ENCODE data around the gene CYP2E1.
"Not testable (repeated sequence)": the region's sequence is repeated elsewhere in the genome, so short reads cannot be mapped to it uniquely, and the experiment has no call there.

CYP2E1 gene

DNA sequence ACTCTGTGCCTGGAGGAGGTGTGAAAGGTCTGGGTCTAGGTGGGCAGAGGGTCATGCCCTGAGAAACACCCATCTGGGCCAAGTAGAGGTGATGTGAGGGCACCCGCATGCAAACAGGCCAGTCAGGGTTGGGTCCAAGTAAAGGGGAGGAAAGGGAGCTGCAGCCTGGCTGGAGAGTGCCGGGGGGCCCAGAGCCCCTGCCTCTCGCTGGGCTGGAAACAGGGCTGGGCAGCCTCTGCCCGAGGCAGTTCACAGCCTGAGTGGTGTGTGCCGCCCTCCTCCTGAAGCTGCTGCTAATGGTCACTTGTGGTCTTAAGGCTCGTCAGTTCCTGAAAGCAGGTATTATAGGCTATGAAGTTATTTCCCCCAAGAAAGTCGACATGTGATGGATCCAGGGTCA, 7.3 kb downstream of the CYP2E1 start:
- no peak for TF ChIP-seq JUND (IDR thresholded peaks at IDR 0.05; ENCODE audit: low read depth)
- DNase-seq (ENCODE audit: low read depth in 1 of 2, low spot score in 1 of 2), result no peak
- in situ Hi-C loops (cut with HindIII; ENCODE audit: low pct_unique_long_range_greater_than_20kb, low sequenced_read_pairs), result no loop called here

DNA sequence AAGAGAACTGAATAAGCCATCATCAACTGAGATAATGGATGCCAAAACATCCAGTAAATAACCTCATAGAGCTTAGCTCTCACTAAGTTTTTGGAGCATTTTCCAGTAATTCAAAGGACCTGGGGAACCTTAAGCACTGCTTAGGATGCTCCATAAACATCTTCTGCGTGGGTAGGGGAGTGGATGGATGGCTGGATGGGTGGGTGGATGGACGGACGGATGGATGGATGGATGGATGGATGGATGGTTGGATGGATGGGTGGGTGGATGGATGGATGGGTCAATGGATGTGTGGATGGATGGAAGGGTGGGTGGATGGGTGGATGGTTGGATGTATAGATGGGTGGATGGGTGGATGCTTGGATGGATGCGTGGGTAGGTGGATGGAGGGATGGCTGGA, 9.0 kb downstream of the CYP2E1 start:
- DNase-seq (ENCODE audit: low read depth in 1 of 2, low spot score in 1 of 2), result no peak
- no peak for TF ChIP-seq JUND (IDR thresholded peaks at IDR 0.05; ENCODE audit: low read depth)
- in situ Hi-C loops (cut with HindIII; ENCODE audit: low pct_unique_long_range_greater_than_20kb, low sequenced_read_pairs), result no loop called here

DNA sequence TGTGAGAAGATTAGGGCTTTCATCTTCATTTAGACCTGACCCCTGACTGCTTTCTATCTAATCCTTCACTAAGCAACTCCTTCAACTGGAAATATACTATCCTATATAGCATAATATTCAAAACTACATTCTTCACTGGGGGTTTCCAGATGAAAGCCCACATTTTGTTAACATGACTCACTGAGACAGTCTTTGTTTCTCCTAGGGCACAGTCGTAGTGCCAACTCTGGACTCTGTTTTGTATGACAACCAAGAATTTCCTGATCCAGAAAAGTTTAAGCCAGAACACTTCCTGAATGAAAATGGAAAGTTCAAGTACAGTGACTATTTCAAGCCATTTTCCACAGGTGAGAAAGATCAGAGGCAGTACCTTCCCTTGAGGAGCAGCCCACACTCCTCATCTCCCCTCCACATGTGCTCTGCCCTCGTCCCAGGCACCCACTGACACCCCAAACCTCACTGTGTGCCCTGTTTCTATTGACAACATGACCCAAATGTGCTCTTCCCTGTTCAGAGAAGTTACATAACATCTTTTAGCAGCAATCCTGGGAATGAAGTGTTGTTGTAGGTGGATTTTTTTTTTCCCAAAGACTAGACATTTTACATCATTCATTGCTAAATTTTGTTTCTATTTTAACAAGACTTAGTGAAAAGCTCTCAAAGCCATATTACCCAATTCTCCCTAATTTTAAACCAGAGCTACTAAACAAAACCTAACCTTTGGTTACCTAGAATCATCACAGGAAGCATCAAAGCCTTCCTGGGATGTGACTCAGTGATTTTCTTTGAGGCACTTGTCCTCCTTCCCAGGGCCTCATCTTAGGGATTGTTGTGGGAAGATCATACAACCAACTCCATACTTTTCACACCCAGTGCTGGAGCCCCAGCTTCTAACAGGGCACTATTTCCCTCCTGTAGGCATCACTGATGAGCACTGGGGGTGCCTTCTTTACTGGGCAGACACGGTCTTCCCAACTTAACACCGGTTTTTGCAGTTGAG, 10.7 kb downstream of the CYP2E1 start:
- DNase-seq (ENCODE audit: low read depth in 1 of 2, low spot score in 1 of 2), result no peak
- in situ Hi-C loops (cut with HindIII; ENCODE audit: low pct_unique_long_range_greater_than_20kb, low sequenced_read_pairs), result no loop called here
- TF ChIP-seq JUND (IDR thresholded peaks at IDR 0.05; ENCODE audit: low read depth), result no peak

DNA sequence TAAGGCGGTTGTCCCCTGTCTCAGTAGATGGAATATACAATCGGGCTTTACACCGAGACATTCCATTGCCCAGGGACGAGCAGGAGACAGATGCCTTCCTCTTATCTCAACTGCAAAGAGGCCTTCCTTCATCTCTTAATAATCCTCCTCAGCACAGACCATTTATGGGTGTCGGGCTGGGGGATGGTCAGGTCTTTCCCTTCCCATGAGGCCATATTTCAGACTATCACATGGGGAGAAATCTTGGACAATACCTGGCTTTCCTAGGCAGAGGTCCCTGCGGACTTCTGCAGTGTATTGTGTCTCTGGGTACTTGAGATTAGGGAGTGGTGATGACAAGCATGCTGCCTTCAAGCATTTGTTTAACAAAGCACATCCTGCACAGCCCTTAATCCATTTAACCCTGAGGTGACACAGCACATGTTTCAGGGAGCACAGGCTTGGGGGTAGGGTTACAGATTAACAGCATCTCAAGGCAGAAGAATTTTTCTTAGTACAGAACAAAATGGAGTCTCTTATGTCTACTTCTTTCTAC, 14.3 kb downstream of the CYP2E1 start:
- in situ Hi-C loops (cut with HindIII; ENCODE audit: low pct_unique_long_range_greater_than_20kb, low sequenced_read_pairs); DNase-seq (ENCODE audit: low read depth in 1 of 2, low spot score in 1 of 2): not testable (repeated sequence)

- in situ Hi-C loops (cut with HindIII; ENCODE audit: low pct_unique_long_range_greater_than_20kb, low sequenced_read_pairs), result no loop called here
- DNase-seq (ENCODE audit: low read depth in 1 of 2, low spot score in 1 of 2), result no peak
- no peak for TF ChIP-seq JUND (IDR thresholded peaks at IDR 0.05; ENCODE audit: low read depth)
These were observed 17.3 kb downstream of the CYP2E1 start for GRCh38 chr10:133544506-133544905.

DNA sequence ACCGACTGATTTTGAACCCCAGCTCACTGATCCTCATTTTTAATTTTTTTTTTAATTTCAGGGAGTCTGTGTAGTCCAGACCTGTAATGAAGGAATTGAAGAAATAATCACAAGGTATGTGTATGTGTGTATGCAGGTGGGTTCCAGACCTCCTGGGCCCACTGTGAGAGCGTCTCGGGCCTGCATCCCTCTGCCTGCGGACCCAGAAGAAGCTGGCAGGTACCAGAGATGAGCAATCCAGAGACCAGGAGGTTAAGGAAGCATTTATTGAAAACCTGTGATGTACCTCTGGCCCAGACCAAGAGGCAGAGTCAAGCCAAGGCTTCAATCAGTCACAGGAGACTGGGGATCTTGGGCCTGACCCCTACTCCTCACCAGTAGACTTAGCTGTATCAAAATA, 27.4 kb downstream of the CYP2E1 start:
- TF ChIP-seq JUND (IDR thresholded peaks at IDR 0.05; ENCODE audit: low read depth), result no peak
- DNase-seq (ENCODE audit: low read depth in 1 of 2, low spot score in 1 of 2), result no peak
- in situ Hi-C loops (cut with HindIII; ENCODE audit: low pct_unique_long_range_greater_than_20kb, low sequenced_read_pairs), result no loop called here

- DNase-seq (ENCODE audit: low read depth in 1 of 2, low spot score in 1 of 2), result no peak
- TF ChIP-seq JUND (IDR thresholded peaks at IDR 0.05; ENCODE audit: low read depth), result no peak
- in situ Hi-C loops (cut with HindIII; ENCODE audit: low pct_unique_long_range_greater_than_20kb, low sequenced_read_pairs), result no loop called here
These were observed 28.4 kb downstream of the CYP2E1 start for GRCh38 chr10:133555521-133555920.

DNA sequence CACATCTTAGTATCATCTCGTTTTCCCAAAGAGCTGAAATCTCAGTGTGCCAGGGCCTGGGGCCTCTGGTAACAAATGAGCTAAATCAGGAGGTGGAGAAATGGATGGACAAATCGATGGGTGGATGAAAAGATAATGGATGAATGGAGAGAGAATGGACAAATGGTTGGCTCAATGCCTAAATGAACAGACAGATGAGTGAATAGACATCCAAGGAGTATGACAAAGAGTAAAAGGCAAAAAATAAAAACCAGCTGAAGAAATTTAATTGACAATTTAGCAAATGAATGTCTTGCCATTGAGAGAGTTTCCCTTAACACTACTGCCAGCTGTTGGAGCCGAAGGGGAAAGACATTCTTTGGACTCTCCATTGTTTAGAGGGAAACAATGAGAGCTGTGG, 30.2 kb downstream of the CYP2E1 start:
- no peak for DNase-seq (ENCODE audit: low read depth in 1 of 2, low spot score in 1 of 2)
- in situ Hi-C loops (cut with HindIII; ENCODE audit: low pct_unique_long_range_greater_than_20kb, low sequenced_read_pairs), result no loop called here
- TF ChIP-seq JUND (IDR thresholded peaks at IDR 0.05; ENCODE audit: low read depth), result no peak

GRCh38 chr10:133559216-133559615, 32.1 kb downstream of the CYP2E1 start:
- no peak for DNase-seq (ENCODE audit: low read depth in 1 of 2, low spot score in 1 of 2)
- no peak for TF ChIP-seq JUND (IDR thresholded peaks at IDR 0.05; ENCODE audit: low read depth)
- in situ Hi-C loops (cut with HindIII; ENCODE audit: low pct_unique_long_range_greater_than_20kb, low sequenced_read_pairs), result no loop called here

DNA sequence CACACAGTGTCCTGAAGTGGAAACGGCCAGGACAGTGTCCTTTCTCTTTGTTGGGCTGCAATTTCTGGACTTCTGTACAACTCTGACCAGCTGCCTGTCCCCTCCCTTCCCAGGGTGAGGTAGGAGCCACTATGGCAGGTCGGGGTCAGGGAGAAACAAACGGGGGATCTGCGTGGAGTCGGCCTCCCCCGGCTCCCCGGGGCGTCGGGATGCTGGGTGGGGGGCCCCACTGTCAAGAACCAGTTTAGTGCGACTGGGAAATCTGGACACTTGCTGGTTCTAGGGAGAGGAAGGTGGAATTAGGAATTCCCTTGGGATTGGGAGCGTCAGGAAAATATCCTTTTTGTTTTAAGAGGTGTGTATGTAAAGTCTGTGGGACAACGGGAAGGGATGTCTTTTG, 37.7 kb downstream of the CYP2E1 start:
- in situ Hi-C loops (cut with HindIII; ENCODE audit: low pct_unique_long_range_greater_than_20kb, low sequenced_read_pairs), result no loop called here
- no peak for DNase-seq (ENCODE audit: low read depth in 1 of 2, low spot score in 1 of 2)
- no peak for TF ChIP-seq JUND (IDR thresholded peaks at IDR 0.05; ENCODE audit: low read depth)

DNA sequence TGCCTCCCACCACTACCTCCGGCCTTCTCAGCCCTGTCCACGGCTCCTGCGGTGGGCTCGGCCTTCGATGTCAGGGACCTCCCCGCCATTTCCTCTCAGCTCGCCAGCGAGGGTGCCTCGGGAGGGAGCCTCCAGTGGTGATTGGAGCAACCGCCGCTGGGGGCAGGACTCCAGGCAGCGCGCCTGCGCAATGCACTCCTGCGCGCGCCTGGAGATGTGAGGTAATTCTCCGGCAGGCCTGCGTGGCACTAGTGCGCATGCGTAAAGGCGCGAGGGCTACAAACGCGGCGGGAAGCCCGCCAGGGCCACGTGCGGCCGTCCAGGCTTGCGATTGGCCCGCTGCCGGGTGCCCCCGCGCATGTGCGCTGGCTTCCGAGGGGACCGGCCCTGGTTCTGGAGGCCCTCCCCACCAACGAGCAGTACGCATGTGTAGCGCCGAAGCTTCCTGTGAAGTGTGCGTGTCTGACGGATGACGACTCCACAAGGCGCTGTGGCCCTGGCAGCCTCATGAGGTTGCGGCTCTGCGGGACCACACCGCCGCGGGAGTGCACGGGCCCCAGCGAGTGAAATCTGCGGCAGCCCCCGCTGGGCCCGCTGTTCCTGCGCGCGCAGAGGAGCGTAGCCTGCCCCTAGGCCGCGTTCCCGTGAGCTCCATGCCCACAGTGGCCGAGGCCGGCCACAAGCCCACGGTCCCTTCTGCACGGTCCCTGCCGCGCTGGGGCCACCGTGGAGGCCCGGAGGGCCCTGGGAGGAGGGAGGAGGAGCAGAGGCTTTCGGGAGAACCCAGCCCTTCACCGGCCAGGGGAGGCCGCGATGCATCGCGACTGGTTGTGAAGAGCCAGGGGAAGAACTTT, 38.5 kb downstream of the CYP2E1 start, which contains the start of gene SYCE1:
SYCE1 (minus strand) TSS at position 143 of the 854 bp plus-strand sequence; CDS start at position 89, 54 bp downstream.
- TF ChIP-seq JUND (IDR thresholded peaks at IDR 0.05; ENCODE audit: low read depth), result no peak
- in situ Hi-C loops (cut with HindIII; ENCODE audit: low pct_unique_long_range_greater_than_20kb, low sequenced_read_pairs), result no loop called here
- DNase-seq (ENCODE audit: low read depth in 1 of 2, low spot score in 1 of 2), result no peak

GRCh38 chr10:133567119-133567518, 40.0 kb downstream of the CYP2E1 start:
- no peak for TF ChIP-seq JUND (IDR thresholded peaks at IDR 0.05; ENCODE audit: low read depth)
- DNase-seq (ENCODE audit: low read depth in 1 of 2, low spot score in 1 of 2), result no peak
- in situ Hi-C loops (cut with HindIII; ENCODE audit: low pct_unique_long_range_greater_than_20kb, low sequenced_read_pairs), result no loop called here

Measured in T47D (cell line).